Smooth muscle cell of the pulmonary artery (primary cell): Measurements from ENCODE around the gene ATF6B. TPM values are rescaled to one million over a fixed set of nuclear protein-coding genes. Genes with fewer than 3 reads are reported as not detected.

Experiments used
- total RNA-seq: library from RNA; depleted of rRNA; stranded (reverse); fragments of >200 nt; gene quantifications from 2 replicates; pipeline ENCODE4 v1.2.3, GENCODE V29; 2014

The ATF6B gene
- total RNA-seq, result 23.8 and 27.5 TPM in 2 replicates

GRCh38 chr6:32127717-32128592, at the start of gene ATF6B:
TSS of gene ATF6B (minus strand) at chr6:32128246. CDS start at chr6:32128207, 39 bp downstream.

GRCh38 chr6:32175711-32176475, 47.8 kb upstream of the ATF6B start, which contains the start of gene AGPAT1:
TSS of gene AGPAT1 (minus strand) at chr6:32176084. CDS start at chr6:32171496, 4,588 bp downstream.

GRCh38 chr6:32164295-32164694, 36.2 kb upstream of the ATF6B start, which contains the start of gene EGFL8:
TSS of gene EGFL8 (plus strand) at chr6:32164595. CDS start at chr6:32166166, 1,571 bp downstream.

GRCh38 chr6:32153564-32154513, 25.8 kb upstream of the ATF6B start, which contains the start of gene PPT2:
TSS of gene PPT2 (plus strand) at chr6:32154141. CDS start at chr6:32154595, 454 bp downstream.

GRCh38 chr6:32151863-32152768, 24.1 kb upstream of the ATF6B start, which contains the start of gene PRRT1:
TSS of gene PRRT1 (minus strand) at chr6:32151939. CDS start at chr6:32151827, 112 bp downstream.

GRCh38 chr6:32109114-32109764, 18.8 kb downstream of the ATF6B start, which contains the start of gene TNXB:
TSS of gene TNXB (minus strand) at chr6:32109338. CDS start at chr6:32098198, 11,140 bp downstream.

Other genes starting within 250 kb of the ATF6B start
- 0.20 TPM in 1 of 2 replicates, not detected in the other for gene SLC44A4, start 249.2 kb downstream of the ATF6B start, total RNA-seq
- gene EHMT2, start 230.5 kb downstream of the ATF6B start, total RNA-seq, result 57.3 and 69.7 TPM in 2 replicates
- gene ZBTB12, start 226.2 kb downstream of the ATF6B start, total RNA-seq, result 7.6 and 9.8 TPM in 2 replicates
- 1.7 and 4.7 TPM in 2 replicates for gene C2, start 200.5 kb downstream of the ATF6B start, total RNA-seq
- gene CFB, start 182.2 kb downstream of the ATF6B start, total RNA-seq, result 49.7 and 81.0 TPM in 2 replicates
- 78.7 and 86.4 TPM in 2 replicates for gene NELFE, start 169.3 kb downstream of the ATF6B start, total RNA-seq
- 66.7 and 73.4 TPM in 2 replicates for gene SKIC2, start 169.1 kb downstream of the ATF6B start, total RNA-seq
- 10.8 and 15.1 TPM in 2 replicates for gene DXO, start 156.1 kb downstream of the ATF6B start, total RNA-seq
- gene C4A, start 146.2 kb downstream of the ATF6B start, total RNA-seq, result 9.4 and 12.3 TPM in 2 replicates
- 8.4 and 12.6 TPM in 2 replicates for gene C4B, start 113.5 kb downstream of the ATF6B start, total RNA-seq
- 0.20 and 0.26 TPM in 2 replicates for gene CYP21A2, start 89.8 kb downstream of the ATF6B start, total RNA-seq
- 9.8 and 66.7 TPM in 2 replicates for gene TNXB, start 18.9 kb downstream of the ATF6B start, total RNA-seq
- 3.0 and 3.5 TPM in 2 replicates for gene FKBPL, start 2.0 kb upstream of the ATF6B start, total RNA-seq
- 0.36 and 0.39 TPM in 2 replicates for gene PRRT1, start 23.7 kb upstream of the ATF6B start, total RNA-seq
- gene PPT2, start 25.9 kb upstream of the ATF6B start, total RNA-seq, result 62.9 and 78.8 TPM in 2 replicates
- gene EGFL8, start 36.3 kb upstream of the ATF6B start, total RNA-seq, result 1.4 and 1.5 TPM in 2 replicates
- gene AGPAT1, start 47.8 kb upstream of the ATF6B start, total RNA-seq, result 37.7 and 39.3 TPM in 2 replicates
- gene RNF5, start 50.2 kb upstream of the ATF6B start, total RNA-seq, result 20.5 and 26.7 TPM in 2 replicates
- 0.30 and 0.33 TPM in 2 replicates for gene AGER, start 56.0 kb upstream of the ATF6B start, total RNA-seq
- 38.8 and 45.9 TPM in 2 replicates for gene PBX2, start 62.0 kb upstream of the ATF6B start, total RNA-seq
- 1.5 and 1.7 TPM in 2 replicates for gene GPSM3, start 64.4 kb upstream of the ATF6B start, total RNA-seq
- 0.65 and 0.96 TPM in 2 replicates for gene NOTCH4, start 95.8 kb upstream of the ATF6B start, total RNA-seq
- gene TSBP1, start 243.7 kb upstream of the ATF6B start, total RNA-seq, result not detected in 2 replicates